Measurements from ENCODE around the gene KRT7. TPM values are rescaled to one million over a fixed set of nuclear protein-coding genes. Genes with fewer than 3 reads are reported as not detected.

Gene KRT7
- total RNA-seq, 2 experiments from 2014 or later = not detected

DNA sequence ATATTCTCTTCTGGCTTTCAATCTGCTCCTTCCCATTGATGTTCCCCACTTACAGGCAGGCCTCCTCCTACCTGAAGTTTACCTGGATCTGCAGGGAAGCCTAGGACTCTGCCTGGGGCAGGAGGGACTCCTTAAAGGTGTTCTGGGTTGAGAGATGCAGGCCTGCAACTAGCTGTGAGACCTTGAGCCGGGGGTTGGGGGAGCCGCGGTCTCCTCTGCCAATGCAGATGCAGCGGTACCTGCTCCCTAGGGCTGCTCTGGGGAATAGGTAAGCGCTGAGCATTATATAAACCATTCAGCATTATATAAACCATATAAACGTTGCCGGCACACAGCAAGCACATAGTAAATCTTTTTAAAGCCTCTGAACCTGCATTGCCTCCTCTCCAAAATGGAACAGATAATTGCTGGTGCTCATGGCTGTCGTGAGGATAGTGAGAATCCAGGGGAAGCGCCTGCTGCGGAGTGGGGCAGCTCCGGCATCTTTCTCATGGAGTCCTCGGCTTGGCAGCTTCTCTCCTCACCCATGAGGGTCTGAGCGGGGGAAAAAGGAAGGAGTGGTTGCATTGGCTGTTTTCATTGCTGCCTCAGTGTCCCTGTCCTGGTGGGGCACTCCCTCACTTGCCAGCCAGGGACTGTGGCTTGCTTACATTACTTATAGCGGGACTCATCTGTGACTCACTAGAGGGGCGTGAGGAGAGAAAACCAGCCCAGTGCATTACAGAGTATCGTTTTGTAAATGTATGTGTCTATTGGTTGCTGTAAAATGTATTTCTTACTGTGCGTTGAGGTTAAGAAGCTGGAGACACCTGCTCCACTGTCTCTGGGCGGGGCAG is 28.7 kb upstream of the KRT7 start:
- no peak overlapping the region for H3K27ac Mint-ChIP-seq
- no peak overlapping the region for H3K27ac ChIP-seq (ENCODE audit: low read depth in 1 of 2, low read length in 2 of 2)
- no peak for DNase-seq
- H3K9me3 ChIP-seq (ENCODE audit: control insufficient read depth in 1 of 2, insufficient read depth in 1 of 2, low read length in 2 of 2) = no peaks in the 10 kb centered on the region
- POLR2A ChIA-PET = no interaction called here
- no peaks in the 10 kb centered on the region for H3K36me3 Mint-ChIP-seq (ENCODE audit: low read depth)
- H3K4me1 Mint-ChIP-seq (ENCODE audit: low read depth) = no peaks in the 10 kb centered on the region
- intact Hi-C loops (cut with DNase I, micrococcal nuclease) = no loop called here
- H3K27me3 Mint-ChIP-seq = peaks cover 24% of the 10 kb centered on the region
- H3K9me3 Mint-ChIP-seq = no peaks in the 10 kb centered on the region
- H3K36me3 ChIP-seq (ENCODE audit: insufficient read depth, low read length) = no peaks in the 10 kb centered on the region
- no peak overlapping the region for H3K4me3 Mint-ChIP-seq
- peaks cover 0 to 9% of the 10 kb centered on the region in 2 experiments for H3K27me3 ChIP-seq (ENCODE audit: control insufficient read depth in 1 of 2, insufficient read depth in 2 of 2, low read length in 2 of 2)
- no peak for ATAC-seq (ENCODE audit: poor library complexity)
- CTCF ChIA-PET = no interaction called here
- TF ChIP-seq, protein P1, sequence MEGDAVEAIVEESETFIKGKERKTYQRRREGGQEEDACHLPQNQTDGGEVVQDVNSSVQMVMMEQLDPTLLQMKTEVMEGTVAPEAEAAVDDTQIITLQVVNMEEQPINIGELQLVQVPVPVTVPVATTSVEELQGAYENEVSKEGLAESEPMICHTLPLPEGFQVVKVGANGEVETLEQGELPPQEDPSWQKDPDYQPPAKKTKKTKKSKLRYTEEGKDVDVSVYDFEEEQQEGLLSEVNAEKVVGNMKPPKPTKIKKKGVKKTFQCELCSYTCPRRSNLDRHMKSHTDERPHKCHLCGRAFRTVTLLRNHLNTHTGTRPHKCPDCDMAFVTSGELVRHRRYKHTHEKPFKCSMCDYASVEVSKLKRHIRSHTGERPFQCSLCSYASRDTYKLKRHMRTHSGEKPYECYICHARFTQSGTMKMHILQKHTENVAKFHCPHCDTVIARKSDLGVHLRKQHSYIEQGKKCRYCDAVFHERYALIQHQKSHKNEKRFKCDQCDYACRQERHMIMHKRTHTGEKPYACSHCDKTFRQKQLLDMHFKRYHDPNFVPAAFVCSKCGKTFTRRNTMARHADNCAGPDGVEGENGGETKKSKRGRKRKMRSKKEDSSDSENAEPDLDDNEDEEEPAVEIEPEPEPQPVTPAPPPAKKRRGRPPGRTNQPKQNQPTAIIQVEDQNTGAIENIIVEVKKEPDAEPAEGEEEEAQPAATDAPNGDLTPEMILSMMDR (IDR thresholded peaks at IDR 0.05) = no peak
- H3K4me3 ChIP-seq (ENCODE audit: low read length) = no peak overlapping the region
- peaks cover 7% of the 10 kb centered on the region for H3K4me1 ChIP-seq (ENCODE audit: insufficient read depth, low read length)

DNA sequence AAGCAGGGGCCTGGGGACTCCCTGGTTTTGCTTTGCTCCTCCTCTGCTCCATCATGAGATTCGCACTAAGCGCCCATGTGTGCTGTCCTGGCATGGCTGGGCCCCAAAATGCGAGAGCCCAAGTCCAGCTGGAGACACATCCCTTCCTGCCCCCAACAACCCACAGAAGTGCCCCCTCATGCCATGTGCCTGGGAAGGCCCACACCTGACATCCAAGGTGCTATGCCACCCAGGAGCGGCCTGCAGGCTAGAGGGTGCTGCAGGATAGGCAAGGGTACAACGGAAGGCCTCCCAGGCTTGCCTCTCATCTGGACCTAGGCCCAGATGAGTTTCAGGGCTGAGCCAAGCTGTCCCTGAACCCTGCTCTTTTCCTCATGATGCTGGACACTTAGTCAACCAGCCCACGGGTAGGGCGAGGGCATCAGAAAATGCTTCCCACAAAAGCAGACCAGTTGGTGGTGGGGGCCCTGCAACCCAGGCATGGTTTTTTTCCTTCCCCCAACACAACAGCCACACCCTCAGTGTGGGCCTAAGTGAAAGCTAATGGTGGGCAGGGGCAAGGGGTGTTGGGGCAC is 28.0 kb upstream of the KRT7 start:
- Histone ChIP-seq H3K27me3 (ENCODE audit: control insufficient read depth in 1 of 2, insufficient read depth in 2 of 2, low read length in 2 of 2) (peaks cover 0 to 10% of the 10 kb centered on the region in 2 experiments), H3K4me1 (ENCODE audit: insufficient read depth, low read length) (peaks cover 4% of the 10 kb centered on the region), H3K27ac (ENCODE audit: low read depth in 1 of 2, low read length in 2 of 2) (no peak overlapping the region), H3K9me3 (ENCODE audit: control insufficient read depth in 1 of 2, insufficient read depth in 1 of 2, low read length in 2 of 2) (no peaks in the 10 kb centered on the region), H3K36me3 (ENCODE audit: insufficient read depth, low read length) (no peaks in the 10 kb centered on the region), H3K4me3 (ENCODE audit: low read length) (no peak overlapping the region)
- Mint-ChIP-seq H3K36me3 (ENCODE audit: low read depth) (no peaks in the 10 kb centered on the region), H3K4me3 (no peak overlapping the region), H3K9me3 (no peaks in the 10 kb centered on the region), H3K27me3 (peaks cover 24% of the 10 kb centered on the region), H3K27ac (no peak overlapping the region), H3K4me1 (ENCODE audit: low read depth) (no peaks in the 10 kb centered on the region)
- DNase-seq (no peak), ATAC-seq (ENCODE audit: poor library complexity) (no peak)
- intact Hi-C loops (cut with DNase I, micrococcal nuclease) = no loop called here
- CTCF ChIA-PET = no interaction called here
- TF ChIP-seq, protein P1 (IDR thresholded peaks at IDR 0.05) = no peak
- POLR2A ChIA-PET = no interaction called here

DNA sequence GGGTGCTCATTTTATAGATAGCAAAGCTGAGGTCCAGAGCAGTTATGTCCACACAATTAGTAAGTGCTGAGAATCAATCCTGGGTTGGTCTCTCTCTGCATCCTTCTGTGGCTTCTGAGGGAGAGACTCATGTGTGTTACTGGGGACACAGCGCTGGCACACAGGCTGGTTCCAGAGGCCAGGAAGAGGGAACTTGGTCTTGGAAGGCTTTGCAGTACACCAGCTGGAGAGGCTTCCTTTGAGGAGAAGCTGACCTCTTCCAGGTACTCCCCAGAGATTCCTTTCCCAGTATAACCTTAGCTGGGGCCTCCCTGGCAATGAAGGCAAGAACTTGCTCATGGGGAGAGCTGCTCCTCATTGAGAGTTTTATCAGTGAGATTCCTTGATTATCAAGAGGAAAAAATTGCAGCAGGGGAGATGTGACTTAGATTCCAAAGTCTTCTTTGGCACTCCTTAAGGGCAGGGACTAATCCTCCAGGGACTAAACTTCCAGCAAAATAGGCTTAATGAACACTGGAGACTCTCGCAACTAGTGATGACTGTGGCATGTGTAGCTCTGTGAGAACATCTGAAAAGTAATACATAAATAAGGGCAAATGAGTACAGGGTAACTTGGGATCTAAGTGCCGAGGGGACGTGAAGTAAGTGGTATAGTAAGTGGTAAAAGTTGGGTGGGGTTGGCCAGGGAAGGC is 27.3 kb upstream of the KRT7 start:
- Mint-ChIP-seq H3K36me3 (ENCODE audit: low read depth) (no peaks in the 10 kb centered on the region), H3K27ac (no peak overlapping the region), H3K27me3 (peaks cover 21% of the 10 kb centered on the region), H3K4me1 (ENCODE audit: low read depth) (no peaks in the 10 kb centered on the region), H3K9me3 (no peaks in the 10 kb centered on the region), H3K4me3 (no peak overlapping the region)
- H3K36me3 ChIP-seq (ENCODE audit: insufficient read depth, low read length) = no peaks in the 10 kb centered on the region
- no peak overlapping the region for H3K27ac ChIP-seq (ENCODE audit: low read depth in 1 of 2, low read length in 2 of 2)
- ChIA-PET CTCF (no interaction called here), POLR2A (no interaction called here)
- TF ChIP-seq, protein P1 (IDR thresholded peaks at IDR 0.05) = no peak
- peaks cover 0 to 10% of the 10 kb centered on the region in 2 experiments for H3K27me3 ChIP-seq (ENCODE audit: control insufficient read depth in 1 of 2, insufficient read depth in 2 of 2, low read length in 2 of 2)
- H3K9me3 ChIP-seq (ENCODE audit: control insufficient read depth in 1 of 2, insufficient read depth in 1 of 2, low read length in 2 of 2) = no peaks in the 10 kb centered on the region
- DNase-seq (no peak), ATAC-seq (ENCODE audit: poor library complexity) (no peak)
- intact Hi-C loops (cut with DNase I, micrococcal nuclease) = no loop called here
- H3K4me3 ChIP-seq (ENCODE audit: low read length) = no peak overlapping the region
- peaks cover 4% of the 10 kb centered on the region for H3K4me1 ChIP-seq (ENCODE audit: insufficient read depth, low read length)

All from CD4-positive, alpha-beta T cell (primary cell).